ENCODE data around the gene SPRR2F.

The SPRR2F gene

DNA sequence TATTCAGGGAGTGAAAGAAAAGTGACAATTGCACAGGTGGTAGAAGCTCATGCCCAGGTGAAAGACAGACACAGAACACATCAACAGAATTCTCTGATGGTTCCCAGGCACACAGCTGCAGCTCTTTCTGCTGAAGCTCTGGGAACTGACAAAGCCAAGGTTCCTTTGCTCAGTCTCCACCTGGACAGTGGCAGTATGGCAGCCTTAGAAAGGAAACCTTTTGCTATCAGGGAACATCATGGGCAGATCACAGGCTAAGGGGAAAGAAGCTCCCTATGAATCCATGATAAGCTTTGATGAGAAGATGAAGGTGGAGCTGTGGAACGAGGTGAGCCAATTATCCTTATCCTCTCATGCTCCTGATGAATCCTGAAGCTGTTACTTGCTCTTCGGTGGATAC is 43.1 kb downstream of the SPRR2F start:
- TF ChIP-seq, protein P1, sequence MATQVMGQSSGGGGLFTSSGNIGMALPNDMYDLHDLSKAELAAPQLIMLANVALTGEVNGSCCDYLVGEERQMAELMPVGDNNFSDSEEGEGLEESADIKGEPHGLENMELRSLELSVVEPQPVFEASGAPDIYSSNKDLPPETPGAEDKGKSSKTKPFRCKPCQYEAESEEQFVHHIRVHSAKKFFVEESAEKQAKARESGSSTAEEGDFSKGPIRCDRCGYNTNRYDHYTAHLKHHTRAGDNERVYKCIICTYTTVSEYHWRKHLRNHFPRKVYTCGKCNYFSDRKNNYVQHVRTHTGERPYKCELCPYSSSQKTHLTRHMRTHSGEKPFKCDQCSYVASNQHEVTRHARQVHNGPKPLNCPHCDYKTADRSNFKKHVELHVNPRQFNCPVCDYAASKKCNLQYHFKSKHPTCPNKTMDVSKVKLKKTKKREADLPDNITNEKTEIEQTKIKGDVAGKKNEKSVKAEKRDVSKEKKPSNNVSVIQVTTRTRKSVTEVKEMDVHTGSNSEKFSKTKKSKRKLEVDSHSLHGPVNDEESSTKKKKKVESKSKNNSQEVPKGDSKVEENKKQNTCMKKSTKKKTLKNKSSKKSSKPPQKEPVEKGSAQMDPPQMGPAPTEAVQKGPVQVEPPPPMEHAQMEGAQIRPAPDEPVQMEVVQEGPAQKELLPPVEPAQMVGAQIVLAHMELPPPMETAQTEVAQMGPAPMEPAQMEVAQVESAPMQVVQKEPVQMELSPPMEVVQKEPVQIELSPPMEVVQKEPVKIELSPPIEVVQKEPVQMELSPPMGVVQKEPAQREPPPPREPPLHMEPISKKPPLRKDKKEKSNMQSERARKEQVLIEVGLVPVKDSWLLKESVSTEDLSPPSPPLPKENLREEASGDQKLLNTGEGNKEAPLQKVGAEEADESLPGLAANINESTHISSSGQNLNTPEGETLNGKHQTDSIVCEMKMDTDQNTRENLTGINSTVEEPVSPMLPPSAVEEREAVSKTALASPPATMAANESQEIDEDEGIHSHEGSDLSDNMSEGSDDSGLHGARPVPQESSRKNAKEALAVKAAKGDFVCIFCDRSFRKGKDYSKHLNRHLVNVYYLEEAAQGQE (IDR thresholded peaks at IDR 0.05; ENCODE audit: insufficient read depth in 1 of 2, low read depth in 2 of 2, low read length in 2 of 2): no peak
- TF ChIP-seq SIN3A (IDR thresholded peaks at IDR 0.05; ENCODE audit: borderline replicate concordance, insufficient read depth, low read length) (no peak), TAF1 (IDR thresholded peaks at IDR 0.05; ENCODE audit: borderline replicate concordance, insufficient read depth, low read length) (no peak), POLR2AphosphoS5 (IDR thresholded peaks at IDR 0.05; ENCODE audit: low read depth, low read length) (no peak), FOXP2 (optimal IDR thresholded peaks at IDR 0.05; ENCODE audit: borderline replicate concordance, extremely low read depth, extremely low read length, insufficient read depth) (no peak)

Measured in PFSK-1 (cell line).